NT2/D1 (cell line): ENCODE results near the gene SHC3.

Experiments
- SUZ12 ChIP-seq: IDR thresholded peaks from 2 replicates; pipeline ENCODE4 v1.6.1; 2011; ENCODE audit not compliant: insufficient read length, insufficient read depth; ENCODE audit errors: extremely low read depth
- YY1 ChIP-seq: IDR thresholded peaks from 2 replicates; pipeline ENCODE4 v1.6.1; 2011; ENCODE audit not compliant: insufficient read length, insufficient read depth
- ZNF274 ChIP-seq: IDR thresholded peaks from 2 replicates; pipeline ENCODE4 v1.6.1; 2011; ENCODE audit warnings: mild to moderate bottlenecking, low read depth, low read length

DNA sequence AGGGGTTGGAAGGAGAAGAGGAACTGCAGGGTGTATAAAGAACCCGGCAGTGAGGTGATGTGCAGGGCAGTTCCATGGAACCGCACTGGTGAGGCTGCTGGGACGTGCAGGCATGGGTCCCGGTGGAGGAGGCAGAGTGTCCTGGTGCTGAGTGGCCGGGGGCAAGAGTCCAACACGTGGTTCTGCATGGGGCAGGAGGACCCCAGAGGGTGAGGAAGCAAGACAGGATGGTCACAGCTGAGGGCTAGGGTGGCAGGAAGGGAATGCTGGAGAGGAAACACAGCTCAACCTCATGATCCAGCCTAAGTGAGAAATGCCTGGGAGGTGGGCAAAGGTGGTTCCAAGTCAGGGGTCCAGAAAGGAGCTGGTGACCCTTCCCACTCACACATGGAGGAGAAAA lies 100.2 kb downstream of the SHC3 start:
- TF ChIP-seq YY1 (no peak), ZNF274 (no peak), SUZ12 (no peak)
